CD4-positive, alpha-beta T cell (primary cell): ENCODE results near the gene ETV5. TPM values are rescaled to one million over a fixed set of nuclear protein-coding genes. Genes with fewer than 3 reads are reported as not detected.

ENCODE experiments used
- ATAC-seq: fragments of 200-7000 bp; cut with Tn5 transposase; one replicate; pipeline ENCODE4 v1.10.0; 2022; ENCODE audit warnings: mild to moderate bottlenecking; ENCODE audit not compliant: poor library complexity
- CTCF ChIA-PET: fragments of 350-600 bp; sonication (Branson Sonifier 250); formaldehyde crosslinking; loops from one replicate; lab custom pipeline; 2021; ENCODE audit warnings: antibody characterized with exemption, inconsistent platforms; lab: Charles Lee
- POLR2A ChIA-PET: fragments of 350-600 bp; sonication (Branson Sonifier 250); formaldehyde crosslinking; loops from one replicate; lab custom pipeline; 2021; ENCODE audit warnings: antibody characterized with exemption, inconsistent platforms; lab: Charles Lee
- DNase-seq, 14 experiments: peaks; one replicate each; pipeline ENCODE4 v3.0.0-alpha.2; 2013 to 2020; ENCODE audit warnings: mixed read lengths in 2 of 14
- H3K27ac ChIP-seq, 2 donors: one replicate each; pipeline versions ENCODE4 v1.5.1 to v1.7.0; 2013; ENCODE audit warnings: low read length in 2 of 2, low read depth in 1 of 2, mild to moderate bottlenecking in 1 of 2
- H3K27me3 ChIP-seq, 2 experiments: 1 replicate in 1 of 2; 2 replicates in 1 of 2; pipeline versions ENCODE4 v1.6.1 to v1.7.0; 2013; ENCODE audit warnings: low read length in 2 of 2, control low read depth in 1 of 2, mild to moderate bottlenecking in 1 of 2, moderate library complexity in 1 of 2; ENCODE audit not compliant: insufficient read depth in 2 of 2, control insufficient read depth in 1 of 2
- H3K36me3 ChIP-seq: one replicate; pipeline ENCODE4 v1.6.1; 2013; ENCODE audit warnings: low read length, control low read depth; ENCODE audit not compliant: insufficient read depth
- H3K4me1 ChIP-seq: one replicate; pipeline ENCODE4 v1.6.1; 2013; ENCODE audit warnings: low read length, control low read depth; ENCODE audit not compliant: insufficient read depth
- H3K4me3 ChIP-seq: one replicate; pipeline ENCODE4 v1.5.1; 2013; ENCODE audit warnings: mild to moderate bottlenecking, low read length, moderate library complexity
- H3K9me3 ChIP-seq, 2 experiments: 1 replicate in 1 of 2; 2 replicates in 1 of 2; pipeline versions ENCODE4 v1.6.1 to v1.7.0; 2013; ENCODE audit warnings: low read length in 2 of 2, mild to moderate bottlenecking in 2 of 2, control low read depth in 1 of 2, moderate library complexity in 1 of 2; ENCODE audit not compliant: control insufficient read depth in 1 of 2, insufficient read depth in 1 of 2
- H3K27ac Mint-ChIP-seq: one replicate; pipeline ENCODE4 v1.8.0; 2020; ENCODE audit warnings: mixed read lengths
- H3K27me3 Mint-ChIP-seq: one replicate; pipeline ENCODE4 v1.8.0; 2021; ENCODE audit warnings: mixed read lengths
- H3K36me3 Mint-ChIP-seq: one replicate; pipeline ENCODE4 v1.8.0; 2021; ENCODE audit warnings: low read depth, mixed read lengths
- H3K4me1 Mint-ChIP-seq: one replicate; pipeline ENCODE4 v1.8.0; 2021; ENCODE audit warnings: low read depth, mixed read lengths
- H3K4me3 Mint-ChIP-seq: one replicate; pipeline ENCODE4 v1.8.0; 2020; ENCODE audit warnings: mild to moderate bottlenecking, mixed read lengths
- H3K9me3 Mint-ChIP-seq: one replicate; pipeline ENCODE4 v1.8.0; 2020; ENCODE audit warnings: mixed read lengths
- CTCF ChIP-seq: fragments of 200-600 bp; IDR thresholded peaks from one replicate; pipeline ENCODE4 v1.8.0; 2022; ENCODE audit warnings: antibody characterized with exemption, mild to moderate bottlenecking
- intact Hi-C, 2 experiments: fragments of 100-400 bp; cut with DNase I in 1 of 2; cut with micrococcal nuclease in 1 of 2; formaldehyde crosslinking; loops; one replicate each; pipeline versions ENCODE4 v1.15.1 to v1.9.0; 2023 to 2025; cut with DNase I, micrococcal nuclease
- total RNA-seq, 174 experiments: library from RNA in 2 of 174; stranded (reverse) in 2 of 174; gene quantifications; one replicate each; pipeline ENCODE4 v1.2.3 and lab custom pipeline; 2021 to 2026

The ETV5 gene
- total RNA-seq, 2 experiments from 2014 or later = not detected

GRCh38 chr3:186090901-186091300 lies 18.0 kb downstream of the ETV5 start:
- Histone ChIP-seq H3K4me1 (no peaks in the 10 kb centered on the region), H3K27ac (no peak overlapping the region), H3K27me3 (peaks cover 6 to 34% of the 10 kb centered on the region in 2 experiments), H3K36me3 (no peaks in the 10 kb centered on the region), H3K9me3 (no peaks in the 10 kb centered on the region), H3K4me3 (no peak overlapping the region)
- ATAC-seq (no peak), DNase-seq (no peak)
- ChIA-PET CTCF (no interaction called here), POLR2A (no interaction called here)
- Mint-ChIP-seq H3K36me3 (no peaks in the 10 kb centered on the region), H3K4me1 (no peaks in the 10 kb centered on the region), H3K27me3 (peaks cover 65% of the 10 kb centered on the region), H3K4me3 (no peak overlapping the region), H3K27ac (no peak overlapping the region), H3K9me3 (no peaks in the 10 kb centered on the region)
- no peak for TF ChIP-seq CTCF
- intact Hi-C loops = no loop called here

DNA sequence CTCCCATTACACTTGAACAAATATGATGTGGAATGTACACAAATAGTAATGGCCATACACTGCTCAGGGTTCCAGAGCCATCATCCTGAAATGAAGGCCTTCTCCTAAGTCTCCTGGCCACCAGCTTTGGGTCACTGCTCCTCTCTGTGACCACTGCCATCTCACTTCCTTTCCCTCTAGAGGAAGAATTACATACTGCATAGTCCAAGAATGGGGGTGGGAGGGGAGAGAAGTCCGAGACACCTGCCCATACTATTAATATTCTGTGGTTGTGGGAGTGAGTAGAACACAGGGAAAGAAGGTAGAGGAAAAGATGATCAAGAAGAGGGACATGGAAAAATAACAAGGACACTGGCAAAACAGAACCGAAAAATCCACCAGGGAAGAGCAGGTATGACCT lies 20.6 kb downstream of the ETV5 start:
- H3K36me3 ChIP-seq = no peaks in the 10 kb centered on the region
- CTCF ChIA-PET = no interaction called here
- H3K4me3 ChIP-seq = no peak overlapping the region
- DNase-seq (no peak), ATAC-seq (no peak)
- H3K9me3 ChIP-seq = no peaks in the 10 kb centered on the region
- peaks cover 40% of the 10 kb centered on the region for H3K27me3 Mint-ChIP-seq
- TF ChIP-seq CTCF = no peak
- no peak overlapping the region for H3K27ac ChIP-seq
- H3K4me1 Mint-ChIP-seq = no peaks in the 10 kb centered on the region
- intact Hi-C loops = no loop called here
- H3K9me3 Mint-ChIP-seq = no peaks in the 10 kb centered on the region
- no peak overlapping the region for H3K27ac Mint-ChIP-seq
- no peak overlapping the region for H3K4me3 Mint-ChIP-seq
- no peaks in the 10 kb centered on the region for H3K4me1 ChIP-seq
- POLR2A ChIA-PET = no interaction called here
- H3K27me3 ChIP-seq = peaks cover 0 to 20% of the 10 kb centered on the region in 2 experiments
- no peaks in the 10 kb centered on the region for H3K36me3 Mint-ChIP-seq

DNA sequence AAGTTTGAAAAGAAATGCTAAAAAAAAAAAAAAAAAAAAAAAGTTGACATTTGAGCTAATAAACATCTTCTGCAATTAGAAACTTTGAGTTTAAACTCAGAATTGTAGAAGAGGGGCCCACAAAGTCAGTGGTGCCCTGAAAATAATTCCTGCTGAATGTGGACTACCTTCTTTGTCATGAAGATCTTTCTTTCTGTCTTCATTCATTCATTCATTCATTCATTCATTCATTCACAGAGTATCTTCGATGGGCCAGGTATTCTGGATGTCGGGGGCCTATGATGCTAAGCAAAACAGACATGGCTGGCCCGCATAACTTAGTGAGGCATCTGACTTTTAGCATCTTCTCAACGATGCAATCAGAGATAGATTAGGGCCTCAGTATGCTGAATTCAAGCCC lies 24.6 kb downstream of the ETV5 start:
- no peak for TF ChIP-seq CTCF
- peaks cover 32% of the 10 kb centered on the region for H3K27me3 Mint-ChIP-seq
- Histone ChIP-seq H3K9me3 (no peaks in the 10 kb centered on the region), H3K27me3 (peaks cover 2 to 16% of the 10 kb centered on the region in 2 experiments), H3K27ac (no peak overlapping the region), H3K4me3 (no peak overlapping the region), H3K36me3 (no peaks in the 10 kb centered on the region), H3K4me1 (no peaks in the 10 kb centered on the region)
- ChIA-PET CTCF (no interaction called here), POLR2A (no interaction called here)
- no peak overlapping the region for H3K4me3 Mint-ChIP-seq
- H3K27ac Mint-ChIP-seq = no peak overlapping the region
- no peaks in the 10 kb centered on the region for H3K9me3 Mint-ChIP-seq
- H3K36me3 Mint-ChIP-seq = no peaks in the 10 kb centered on the region
- ATAC-seq (no peak), DNase-seq (no peak)
- intact Hi-C loops = no loop called here
- H3K4me1 Mint-ChIP-seq = no peaks in the 10 kb centered on the region
